HepG2 (cell line): ENCODE measurements around the gene CACHD1. TPM values are rescaled to one million over a fixed set of nuclear protein-coding genes. Genes with fewer than 3 reads are reported as not detected.

Source experiments
- ATAC-seq: fragments of 200-7000 bp; cut with Tn5 transposase; 3 replicates; pipeline ENCODE4 v1.9.1; 2020; ENCODE audit warnings: mild to moderate bottlenecking, moderate library complexity
- BruUV-seq: library from RNA; stranded (reverse); fragments of 400-500 nt; replicated peaks from 2 replicates; lab custom pipeline; 2021; lab: Mats Ljungman, UMichigan
- CTCF ChIA-PET: fragments of 300-600 bp; formaldehyde crosslinking; extraction: SDS; loops from one replicate; lab custom pipeline; 2021; ENCODE audit warnings: low total read pairs, inconsistent platforms, low intra/inter-chr PET ratio; lab: Yijun Ruan, JAX
- POLR2A ChIA-PET: fragments of 350-600 bp; sonication (Branson Sonifier 250); formaldehyde crosslinking; loops from one replicate; lab custom pipeline; 2020; ENCODE audit warnings: antibody characterized with exemption, inconsistent platforms; lab: Yijun Ruan, JAX
- DNase-seq: peaks from one replicate; pipeline ENCODE4 v3.0.0-alpha.2; 2015; ENCODE audit warnings: low spot score
- FAIRE-seq: peaks from 3 replicates; lab custom pipeline; 2011; peaks lifted over from hg19 to GRCh38; lab: Jason Lieb, UNC
- H2AFZ ChIP-seq: one replicate; pipeline ENCODE4 v1.6.1; 2011; ENCODE audit warnings: low read length, inconsistent platforms
- H3K27ac ChIP-seq: fragments of 300-600 bp; 3 replicates; pipeline ENCODE4 v1.8.0; 2011; ENCODE audit warnings: mixed run types, mild to moderate bottlenecking, mixed read lengths, low read length, inconsistent platforms; ENCODE audit not compliant: insufficient read depth; ENCODE audit errors: extremely low read length
- H3K27me3 ChIP-seq, 2 experiments: fragments of 200-600 bp in 1 of 2; 2 replicates in 1 of 2; 3 replicates in 1 of 2; pipeline versions ENCODE4 v1.6.0 to v1.8.0; 2011; ENCODE audit warnings: low read length in 2 of 2, mild to moderate bottlenecking in 2 of 2, moderate library complexity in 2 of 2, inconsistent platforms in 1 of 2; ENCODE audit not compliant: insufficient read depth in 2 of 2, control insufficient read depth in 1 of 2
- H3K36me3 ChIP-seq, 2 experiments: fragments of 200-600 bp in 1 of 2; replicated peaks in 1 of 2; 2 replicates in 1 of 2; 3 replicates in 1 of 2; pipeline versions ENCODE4 v1.5.1 to v1.8.0; 2011; ENCODE audit warnings: low read length in 2 of 2, inconsistent platforms in 1 of 2; ENCODE audit not compliant: insufficient read depth in 2 of 2, control insufficient read depth in 1 of 2
- H3K4me1 ChIP-seq: 2 replicates; pipeline ENCODE4 v1.5.1; 2012; ENCODE audit warnings: low read length, inconsistent platforms; ENCODE audit not compliant: insufficient read depth
- H3K4me2 ChIP-seq: 2 replicates; pipeline ENCODE4 v1.6.0; 2011; ENCODE audit warnings: low read depth, low read length, inconsistent platforms
- H3K4me3 ChIP-seq, 3 experiments: fragments of 200-600 bp in 1 of 3; sonication (generic), shearing (Covaris generic) in 1 of 3; replicated peaks in 1 of 3; 2 replicates each; pipeline ENCODE4 v1.5.1; 2011 to 2016; ENCODE audit warnings: low read length in 3 of 3, inconsistent platforms in 2 of 3, low read depth in 2 of 3, mild to moderate bottlenecking in 2 of 3, control low read depth in 1 of 3, mixed read lengths in 1 of 3; ENCODE audit not compliant: insufficient read depth in 1 of 3
- H3K79me2 ChIP-seq: one replicate; pipeline ENCODE4 v1.6.1; 2011; ENCODE audit warnings: low read length, inconsistent platforms; ENCODE audit not compliant: insufficient read depth
- H3K9ac ChIP-seq: 2 replicates; pipeline ENCODE4 v1.6.0; 2011; ENCODE audit warnings: mild to moderate bottlenecking, low read depth, low read length, inconsistent platforms; ENCODE audit not compliant: insufficient read depth
- H3K9me3 ChIP-seq: 2 replicates; pipeline ENCODE4 v1.5.1; 2012; ENCODE audit warnings: mild to moderate bottlenecking, low read length
- H4K20me1 ChIP-seq: 2 replicates; pipeline ENCODE4 v1.6.0; 2011; ENCODE audit warnings: inconsistent platforms, mild to moderate bottlenecking, low read length, moderate library complexity; ENCODE audit not compliant: insufficient read depth
- AHR ChIP-seq: IDR thresholded peaks from 2 replicates; pipeline ENCODE4 v1.6.1; 2018; ENCODE audit warnings: missing genetic modification reagents, missing compliant biosample characterization
- CBX5 ChIP-seq: sonication (generic); formaldehyde crosslinking; IDR thresholded peaks from 2 replicates; pipeline ENCODE4 v1.4.0; 2020; ENCODE audit warnings: missing genetic modification reagents, borderline replicate concordance
- MAF1 ChIP-seq: sonication (generic); formaldehyde crosslinking; IDR thresholded peaks from 2 replicates; pipeline ENCODE4 v1.5.0; 2020; ENCODE audit warnings: missing genetic modification reagents, borderline replicate concordance
- NONO ChIP-seq, 2 experiments: fragments of 450-650 bp in 1 of 2; sonication (generic) in 1 of 2; formaldehyde crosslinking in 1 of 2; IDR thresholded peaks in 1 of 2; conservative IDR thresholded peaks in 1 of 2; 2 replicates each; pipeline versions ENCODE4 v1.6.1 to v1.8.0; 2017 to 2022; ENCODE audit warnings: mild to moderate bottlenecking in 1 of 2, missing genetic modification reagents in 1 of 2, moderate library complexity in 1 of 2
- RBAK ChIP-seq: sonication (generic); formaldehyde crosslinking; IDR thresholded peaks from 2 replicates; pipeline ENCODE4 v1.5.1; 2020; ENCODE audit warnings: mild to moderate bottlenecking, missing genetic modification reagents
- RNF2 ChIP-seq: fragments of 450-650 bp; conservative IDR thresholded peaks from 2 replicates; pipeline ENCODE4 v1.6.1; 2016; ENCODE audit warnings: low read depth
- WGBS: methylation state at CpG from one replicate; pipeline ENCODE4 v1.1.6; 2017; ENCODE audit warnings: low lambda C conversion rate; 5-methylcytosine and 5-hydroxymethylcytosine counted together
- in situ Hi-C: cut with HindIII; loops from 2 replicates; pipeline ENCODE4 v1.10.0; 2017; ENCODE audit warnings: low pct_unique_long_range_greater_than_20kb; ENCODE audit not compliant: extremely low pct_ligation_motif_present
- intact Hi-C: fragments of 100-400 bp; cut with micrococcal nuclease; formaldehyde crosslinking; loops from one replicate; pipeline ENCODE4 v1.10.0; 2022; ENCODE audit not compliant: unreplicated experiment
- polyA plus RNA-seq, 8 experiments: library from polyadenylated mRNA; depleted of rRNA in 3 of 8; stranded (reverse) in 7 of 8; unstranded in 1 of 8; fragments of >200 nt; fragmentation: Illumina TruSeq in 4 of 8; extraction: Trizol in 4 of 8; gene quantifications; 2 replicates each; pipeline versions ENCODE4 v1.2.1 to v1.2.3, GENCODE V29; 2011 to 2016; ENCODE audit warnings: low read depth in 4 of 8, missing spikeins in 1 of 8, mixed read lengths in 1 of 8; ENCODE audit not compliant: insufficient read depth in 1 of 8
- total RNA-seq, 5 experiments: library from RNA; depleted of rRNA; stranded (reverse); fragments of >200 nt; fragmentation: Illumina TruSeq; extraction: Trizol; gene quantifications; 2 replicates each; pipeline ENCODE4 v1.2.3, GENCODE V29; 2016; ENCODE audit warnings: low read depth in 1 of 5
- TF ChIP-seq, protein P1 (sequence below): sonication (generic); formaldehyde crosslinking; IDR thresholded peaks from 2 replicates; pipeline ENCODE4 v1.4.0; 2020; ENCODE audit warnings: missing genetic modification reagents; ENCODE audit errors: not compliant biosample characterization
- TF ChIP-seq, protein P2 (sequence below): IDR thresholded peaks from 2 replicates; pipeline ENCODE4 v1.6.1; 2016; ENCODE audit warnings: low read depth
- TF ChIP-seq, protein P3 (sequence below): sonication (generic); formaldehyde crosslinking; IDR thresholded peaks from 2 replicates; pipeline ENCODE4 v1.5.0; 2020; ENCODE audit warnings: missing genetic modification reagents
- TF ChIP-seq, protein P4 (sequence below): sonication (generic); formaldehyde crosslinking; IDR thresholded peaks from 2 replicates; pipeline ENCODE4 v1.5.1; 2020; ENCODE audit warnings: mild to moderate bottlenecking, missing genetic modification reagents, moderate library complexity

CACHD1 gene
- total and polyA plus RNA-seq, 2 of the 13 experiments (the other 11 are each of a cell fraction or from before 2014, with no cell fraction given) = 0.11 TPM; not detected in 1

DNA sequence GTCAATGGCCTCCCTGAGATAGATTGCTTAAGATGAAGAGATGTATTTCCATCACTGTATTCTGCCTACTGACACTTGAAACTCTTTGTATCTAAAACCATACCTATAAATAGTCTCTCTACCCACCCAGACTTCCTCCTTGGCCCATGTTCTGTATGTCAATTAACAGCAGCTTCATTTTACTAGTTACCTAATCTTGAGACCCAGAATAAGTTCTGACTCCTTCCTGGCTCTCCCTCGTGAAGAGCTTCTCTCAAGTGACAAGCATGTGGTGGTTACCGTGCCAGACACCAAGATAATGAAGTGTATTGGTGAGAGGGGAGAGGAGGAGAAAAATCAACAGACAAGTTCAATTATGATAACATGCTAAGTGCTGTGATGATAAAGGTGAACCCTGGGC is 146.1 kb downstream of the CACHD1 start:
- ChIA-PET POLR2A (interaction anchor here (0.6 kb wide), 1 partner anchor 344 kb away, joined by 3 read pairs; no protein-coding TSS in a partner anchor), CTCF (no interaction called here)
- H3K9me3 ChIP-seq = peaks cover 2% of the 10 kb centered on the region; the same call in 1 of the 2 replicates
- in situ Hi-C loops (no loop called here), intact Hi-C loops (no loop called here)
- no peak overlapping the region for H2AFZ ChIP-seq
- H3K36me3 ChIP-seq = no peaks in the 10 kb centered on the region
- no peak for TF ChIP-seq NONO (IDR thresholded peaks at IDR 0.05)
- TF ChIP-seq NONO (CRISPR knock-in tag; conservative IDR thresholded peaks at IDR 0.05) = no peak
- TF ChIP-seq AHR (CRISPR knock-in tag) = no peak
- peaks cover 0 to 4% of the 10 kb centered on the region in 2 experiments; a peak in 1 of 5 replicates for H3K27me3 ChIP-seq
- BruUV-seq = no TSS peak
- H3K27ac ChIP-seq = no peak overlapping the region
- no peak for FAIRE-seq
- ATAC-seq = no peak
- no peak overlapping the region for H3K9ac ChIP-seq
- H3K4me1 ChIP-seq = no peaks in the 10 kb centered on the region
- 0% methylated on average over 2 of the region's 2 CpGs for WGBS
- H3K4me3 ChIP-seq = no peak overlapping the region
- no peak overlapping the region for H3K4me2 ChIP-seq
- H3K79me2 ChIP-seq = no peaks in the 10 kb centered on the region
- no peaks in the 10 kb centered on the region for H4K20me1 ChIP-seq
- no peak for DNase-seq

DNA sequence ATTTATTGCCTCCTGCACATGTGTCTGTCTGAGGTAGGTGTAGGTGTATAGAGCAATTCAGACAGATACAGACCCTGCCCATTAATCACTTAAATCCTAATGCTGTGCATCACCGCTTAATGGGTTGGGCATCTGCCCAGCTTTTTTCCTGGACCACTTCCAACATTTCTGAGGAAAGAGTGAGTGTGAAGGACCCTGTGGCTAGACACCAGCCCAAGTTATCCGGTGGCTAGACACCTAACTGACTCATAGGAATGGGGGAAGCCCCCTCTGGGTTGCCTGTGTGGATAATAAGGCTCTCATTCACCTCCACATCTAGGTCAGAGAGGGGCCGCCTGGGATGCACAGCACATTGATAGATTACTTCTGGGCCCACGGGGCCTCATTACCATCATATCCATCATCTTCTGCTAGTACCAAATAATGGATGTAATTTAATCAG is 153.8 kb downstream of the CACHD1 start:
- CTCF ChIA-PET = no interaction called here
- Histone ChIP-seq H3K36me3 (no peaks in the 10 kb centered on the region), H3K27me3 (peaks cover 0 to 5% of the 10 kb centered on the region in 2 experiments; a peak in 2 of 5 replicates), H3K27ac (no peak overlapping the region), H3K4me1 (no peaks in the 10 kb centered on the region), H3K79me2 (no peaks in the 10 kb centered on the region), H3K4me2 (no peak overlapping the region), H3K9me3 (no peaks in the 10 kb centered on the region), H3K4me3 (no peak overlapping the region), H2AFZ (no peak overlapping the region), H4K20me1 (no peaks in the 10 kb centered on the region), H3K9ac (no peak overlapping the region)
- FAIRE-seq = no peak
- no TSS peak for BruUV-seq
- no peak for DNase-seq
- intact Hi-C loops = no loop called here
- no peak for ATAC-seq
- POLR2A ChIA-PET = no interaction called here
- 46% methylated on average over 3 of the region's 4 CpGs for WGBS
- in situ Hi-C loops = no loop called here
- TF ChIP-seq, protein P1, sequence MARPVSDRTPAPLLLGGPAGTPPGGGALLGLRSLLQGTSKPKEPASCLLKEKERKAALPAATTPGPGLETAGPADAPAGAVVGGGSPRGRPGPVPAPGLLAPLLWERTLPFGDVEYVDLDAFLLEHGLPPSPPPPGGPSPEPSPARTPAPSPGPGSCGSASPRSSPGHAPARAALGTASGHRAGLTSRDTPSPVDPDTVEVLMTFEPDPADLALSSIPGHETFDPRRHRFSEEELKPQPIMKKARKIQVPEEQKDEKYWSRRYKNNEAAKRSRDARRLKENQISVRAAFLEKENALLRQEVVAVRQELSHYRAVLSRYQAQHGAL (CRISPR knock-in tag) = no peak
- TF ChIP-seq, protein P2, sequence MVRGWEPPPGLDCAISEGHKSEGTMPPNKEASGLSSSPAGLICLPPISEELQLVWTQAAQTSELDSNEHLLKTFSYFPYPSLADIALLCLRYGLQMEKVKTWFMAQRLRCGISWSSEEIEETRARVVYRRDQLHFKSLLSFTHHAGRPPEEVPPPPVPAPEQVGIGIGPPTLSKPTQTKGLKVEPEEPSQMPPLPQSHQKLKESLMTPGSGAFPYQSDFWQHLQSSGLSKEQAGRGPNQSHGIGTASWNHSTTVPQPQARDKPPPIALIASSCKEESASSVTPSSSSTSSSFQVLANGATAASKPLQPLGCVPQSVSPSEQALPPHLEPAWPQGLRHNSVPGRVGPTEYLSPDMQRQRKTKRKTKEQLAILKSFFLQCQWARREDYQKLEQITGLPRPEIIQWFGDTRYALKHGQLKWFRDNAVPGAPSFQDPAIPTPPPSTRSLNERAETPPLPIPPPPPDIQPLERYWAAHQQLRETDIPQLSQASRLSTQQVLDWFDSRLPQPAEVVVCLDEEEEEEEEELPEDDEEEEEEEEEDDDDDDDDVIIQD (CRISPR knock-in tag) = no peak
- TF ChIP-seq CBX5 (CRISPR knock-in tag) (no peak), MAF1 (CRISPR knock-in tag) (no peak), RNF2 (no peak), RBAK (CRISPR knock-in tag) (no peak)
- TF ChIP-seq, protein P3, sequence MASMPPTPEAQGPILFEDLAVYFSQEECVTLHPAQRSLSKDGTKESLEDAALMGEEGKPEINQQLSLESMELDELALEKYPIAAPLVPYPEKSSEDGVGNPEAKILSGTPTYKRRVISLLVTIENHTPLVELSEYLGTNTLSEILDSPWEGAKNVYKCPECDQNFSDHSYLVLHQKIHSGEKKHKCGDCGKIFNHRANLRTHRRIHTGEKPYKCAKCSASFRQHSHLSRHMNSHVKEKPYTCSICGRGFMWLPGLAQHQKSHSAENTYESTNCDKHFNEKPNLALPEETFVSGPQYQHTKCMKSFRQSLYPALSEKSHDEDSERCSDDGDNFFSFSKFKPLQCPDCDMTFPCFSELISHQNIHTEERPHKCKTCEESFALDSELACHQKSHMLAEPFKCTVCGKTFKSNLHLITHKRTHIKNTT (CRISPR knock-in tag) = no peak
- TF ChIP-seq, protein P4, sequence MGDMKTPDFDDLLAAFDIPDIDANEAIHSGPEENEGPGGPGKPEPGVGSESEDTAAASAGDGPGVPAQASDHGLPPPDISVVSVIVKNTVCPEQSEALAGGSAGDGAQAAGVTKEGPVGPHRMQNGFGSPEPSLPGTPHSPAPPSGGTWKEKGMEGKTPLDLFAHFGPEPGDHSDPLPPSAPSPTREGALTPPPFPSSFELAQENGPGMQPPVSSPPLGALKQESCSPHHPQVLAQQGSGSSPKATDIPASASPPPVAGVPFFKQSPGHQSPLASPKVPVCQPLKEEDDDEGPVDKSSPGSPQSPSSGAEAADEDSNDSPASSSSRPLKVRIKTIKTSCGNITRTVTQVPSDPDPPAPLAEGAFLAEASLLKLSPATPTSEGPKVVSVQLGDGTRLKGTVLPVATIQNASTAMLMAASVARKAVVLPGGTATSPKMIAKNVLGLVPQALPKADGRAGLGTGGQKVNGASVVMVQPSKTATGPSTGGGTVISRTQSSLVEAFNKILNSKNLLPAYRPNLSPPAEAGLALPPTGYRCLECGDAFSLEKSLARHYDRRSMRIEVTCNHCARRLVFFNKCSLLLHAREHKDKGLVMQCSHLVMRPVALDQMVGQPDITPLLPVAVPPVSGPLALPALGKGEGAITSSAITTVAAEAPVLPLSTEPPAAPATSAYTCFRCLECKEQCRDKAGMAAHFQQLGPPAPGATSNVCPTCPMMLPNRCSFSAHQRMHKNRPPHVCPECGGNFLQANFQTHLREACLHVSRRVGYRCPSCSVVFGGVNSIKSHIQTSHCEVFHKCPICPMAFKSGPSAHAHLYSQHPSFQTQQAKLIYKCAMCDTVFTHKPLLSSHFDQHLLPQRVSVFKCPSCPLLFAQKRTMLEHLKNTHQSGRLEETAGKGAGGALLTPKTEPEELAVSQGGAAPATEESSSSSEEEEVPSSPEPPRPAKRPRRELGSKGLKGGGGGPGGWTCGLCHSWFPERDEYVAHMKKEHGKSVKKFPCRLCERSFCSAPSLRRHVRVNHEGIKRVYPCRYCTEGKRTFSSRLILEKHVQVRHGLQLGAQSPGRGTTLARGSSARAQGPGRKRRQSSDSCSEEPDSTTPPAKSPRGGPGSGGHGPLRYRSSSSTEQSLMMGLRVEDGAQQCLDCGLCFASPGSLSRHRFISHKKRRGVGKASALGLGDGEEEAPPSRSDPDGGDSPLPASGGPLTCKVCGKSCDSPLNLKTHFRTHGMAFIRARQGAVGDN (CRISPR knock-in tag) = no peak
